Endothelial cell of umbilical vein (primary cell): ENCODE results near the gene CEP63. TPM values are rescaled to one million over a fixed set of nuclear protein-coding genes. Genes with fewer than 3 reads are reported as not detected.

Source experiments
- BruUV-seq: library from RNA; stranded (reverse); fragments of 400-500 nt; replicated peaks from 2 replicates; lab custom pipeline; 2021; lab: Mats Ljungman, UMichigan
- CTCF ChIA-PET: fragments of 300-600, 350-600 bp; sonication (Branson Sonifier 250); formaldehyde crosslinking; loops from one replicate; lab custom pipeline; 2021; ENCODE audit warnings: antibody characterized with exemption, inconsistent platforms; lab: Charles Lee
- POLR2A ChIA-PET: fragments of 300-600, 350-600 bp; sonication (Branson Sonifier 250); formaldehyde crosslinking; loops from one replicate; lab custom pipeline; 2021; ENCODE audit warnings: antibody characterized with exemption, inconsistent platforms; lab: Charles Lee
- DNase-seq: peaks from one replicate; pipeline ENCODE4 v3.0.0-alpha.2; 2011; ENCODE audit warnings: low read depth, low spot score
- FAIRE-seq: peaks from 2 replicates; lab custom pipeline; 2011; peaks lifted over from hg19 to GRCh38; lab: Jason Lieb, UNC
- H2AFZ ChIP-seq: 2 replicates; pipeline ENCODE4 v1.6.0; 2012; ENCODE audit warnings: low read depth, low read length, control low read depth, inconsistent platforms
- H3K27ac ChIP-seq: 2 replicates; pipeline ENCODE4 v1.5.1; 2011; ENCODE audit warnings: low read depth, mild to moderate bottlenecking, control low read depth, low read length, moderate library complexity; ENCODE audit not compliant: insufficient read depth
- H3K27me3 ChIP-seq, 2 experiments: 2 replicates each; pipeline versions ENCODE4 v1.6.0 to v1.6.1; 2011; ENCODE audit warnings: low read length in 2 of 2, mixed read lengths in 1 of 2; ENCODE audit not compliant: control insufficient read depth in 2 of 2, insufficient read depth in 2 of 2
- H3K36me3 ChIP-seq, 2 experiments: 2 replicates in 1 of 2; 3 replicates in 1 of 2; pipeline ENCODE4 v1.5.1; 2011; ENCODE audit warnings: low read length in 2 of 2, mild to moderate bottlenecking in 1 of 2, moderate library complexity in 1 of 2; ENCODE audit not compliant: control insufficient read depth in 2 of 2, insufficient read depth in 2 of 2; ENCODE audit errors: extremely low read depth in 1 of 2
- H3K4me1 ChIP-seq: 3 replicates; pipeline ENCODE4 v1.5.1; 2011; ENCODE audit warnings: mild to moderate bottlenecking, low read length; ENCODE audit not compliant: control insufficient read depth, insufficient read depth; ENCODE audit errors: extremely low read depth
- H3K4me2 ChIP-seq: 2 replicates; pipeline ENCODE4 v1.6.1; 2011; ENCODE audit warnings: low read length, control low read depth, mixed read lengths; ENCODE audit not compliant: insufficient read depth
- H3K4me3 ChIP-seq, 3 experiments: fragments of 200-600 bp in 1 of 3; sonication (generic), shearing (Covaris generic) in 1 of 3; replicated peaks in 1 of 3; 2 replicates each; pipeline ENCODE4 v1.5.1; 2011 to 2016; ENCODE audit warnings: control low read depth in 3 of 3, low read length in 3 of 3, mild to moderate bottlenecking in 2 of 3, inconsistent platforms in 1 of 3, low read depth in 1 of 3, moderate library complexity in 1 of 3; ENCODE audit not compliant: insufficient read depth in 1 of 3
- H3K79me2 ChIP-seq: 2 replicates; pipeline ENCODE4 v1.6.0; 2012; ENCODE audit warnings: low read length, inconsistent platforms; ENCODE audit not compliant: control insufficient read depth, insufficient read depth
- H3K9ac ChIP-seq: replicated peaks from 2 replicates; pipeline ENCODE3; 2011; ENCODE audit warnings: low read length, control low read depth; ENCODE audit not compliant: insufficient read depth; ENCODE audit errors: extremely low read depth
- H3K9me1 ChIP-seq: replicated peaks from 3 replicates; pipeline ENCODE4 v1.6.0; 2011; ENCODE audit warnings: mild to moderate bottlenecking, low read length; ENCODE audit not compliant: control insufficient read depth, insufficient read depth; ENCODE audit errors: extremely low read depth
- H3K9me3 ChIP-seq: replicated peaks from 2 replicates; pipeline ENCODE4 v1.5.1; 2012; ENCODE audit warnings: low read length, inconsistent platforms; ENCODE audit not compliant: control insufficient read depth, insufficient read depth
- H4K20me1 ChIP-seq: replicated peaks from 2 replicates; pipeline ENCODE3; 2011; ENCODE audit warnings: mild to moderate bottlenecking, low read length; ENCODE audit not compliant: control insufficient read depth, insufficient read depth; ENCODE audit errors: extremely low read depth
- EZH2 ChIP-seq: IDR thresholded peaks from 2 replicates; pipeline ENCODE4 v1.6.1; 2012; ENCODE audit warnings: borderline replicate concordance, low read depth, mild to moderate bottlenecking, moderate library complexity, low read length, inconsistent platforms; ENCODE audit not compliant: severe bottlenecking
- FOS ChIP-seq: IDR thresholded peaks from 2 replicates; pipeline ENCODE4 v1.6.1; 2011; ENCODE audit warnings: mild to moderate bottlenecking, low read length, moderate library complexity, borderline replicate concordance; ENCODE audit not compliant: insufficient read depth
- MYC ChIP-seq: IDR thresholded peaks from one replicate; pipeline ENCODE4 v1.6.1; 2011; ENCODE audit warnings: mild to moderate bottlenecking, low read depth, low read length
- POLR2AphosphoS5 ChIP-seq: IDR thresholded peaks from 2 replicates; pipeline ENCODE4 v1.6.1; 2012; ENCODE audit warnings: low read depth, mild to moderate bottlenecking, control low read depth, low read length, moderate library complexity; ENCODE audit not compliant: insufficient read depth
- dilution Hi-C: fragments of 300-500 bp; cut with MboI; formaldehyde crosslinking; loops from one replicate; pipeline ENCODE4 v1.15.0; 2019; ENCODE audit warnings: low sequenced_read_pairs; ENCODE audit not compliant: extremely low pct_ligation_motif_present
- intact Hi-C: fragments of 100-400 bp; cut with micrococcal nuclease; formaldehyde crosslinking; loops from one replicate; pipeline ENCODE4 v1.10.0; 2022
- polyA plus RNA-seq, 4 experiments: library from polyadenylated mRNA; depleted of rRNA in 3 of 4; stranded (reverse) in 3 of 4; unstranded in 1 of 4; fragments of >200 nt; gene quantifications; 2 replicates each; pipeline versions ENCODE4 v1.2.1 to v1.2.3, GENCODE V29; 2011 to 2012; ENCODE audit warnings: missing spikeins in 1 of 4
- total RNA-seq: library from RNA; stranded (reverse); gene quantifications from 2 replicates; pipeline ENCODE4 v1.2.3, GENCODE V29; 2021
- TF ChIP-seq, protein P1 (sequence below): IDR thresholded peaks from 2 replicates; pipeline ENCODE4 v1.6.1; 2011; ENCODE audit not compliant: insufficient read depth, insufficient read length

CEP63 gene
- total and polyA plus RNA-seq, 2 donors (not counting 3 experiments of a cell fraction or from before 2014, with no cell fraction given) = 5.7 to 29.4 TPM

- intact Hi-C loops = no loop called here
- POLR2A ChIA-PET = interaction anchor here (0.7 kb wide), 1 partner anchor 105 kb away, joined by 3 read pairs; no protein-coding TSS in a partner anchor
- no TSS peak for BruUV-seq
Observed at GRCh38 chr3:134468519-134468918, 17.3 kb upstream of the CEP63 start.

GRCh38 chr3:134471521-134472193, 14.2 kb upstream of the CEP63 start:
- FAIRE-seq = peak; percentile 52
- Histone ChIP-seq H3K4me3 (no peak overlapping the region), H3K79me2 (no peaks in the 10 kb centered on the region), H3K4me1 (peaks cover 13% of the 10 kb centered on the region), H3K4me2 (peak overlapping the region; percentile 26), H4K20me1 (no peaks in the 10 kb centered on the region), H3K27ac (peak overlapping the region; percentile 22), H3K9ac (no peak overlapping the region), H3K9me3 (no peaks in the 10 kb centered on the region), H3K36me3 (no peaks in the 10 kb centered on the region), H3K27me3 (no peaks in the 10 kb centered on the region), H3K9me1 (no peaks in the 10 kb centered on the region), H2AFZ (peak overlapping the region; percentile 57)
- ChIA-PET POLR2A (interaction anchor here (2.0 kb wide), 1 partner anchor 98 kb away, joined by 7 read pairs; the partner anchor contains the start of gene AMOTL2), CTCF (interaction anchor here (0.6 to 8.5 kb wide), 10 partner anchors 11 to 731 kb away, joined by 3 to 296 read pairs (median 31); partner anchors contain the start of gene AMOTL2)
- no TSS peak for BruUV-seq
- intact Hi-C loops (loop anchor here (5.0 kb wide), 1 partner anchor 539 kb away; no protein-coding TSS in a partner anchor), dilution Hi-C loops (no loop called here)
- TF ChIP-seq POLR2AphosphoS5 (peak; percentile 24), EZH2 (no peak), FOS (peak; percentile 62)
- DNase-seq = peak; percentile 71

More at GRCh38 chr3:134468519-134468918, 17.3 kb upstream of the CEP63 start:
- no peak overlapping the region for H3K9ac ChIP-seq
- H3K4me1 ChIP-seq = peaks cover 13% of the 10 kb centered on the region
- CTCF ChIA-PET = interaction anchor here (1.5 kb wide), 1 partner anchor 13 kb away, joined by 4 read pairs; no protein-coding TSS in a partner anchor
- no peaks in the 10 kb centered on the region for H4K20me1 ChIP-seq
- no peaks in the 10 kb centered on the region for H3K27me3 ChIP-seq
- H3K9me3 ChIP-seq = no peaks in the 10 kb centered on the region
- H3K4me3 ChIP-seq = no peak overlapping the region
- H2AFZ ChIP-seq = no peak overlapping the region
- TF ChIP-seq MYC = no peak
- TF ChIP-seq, protein P1, sequence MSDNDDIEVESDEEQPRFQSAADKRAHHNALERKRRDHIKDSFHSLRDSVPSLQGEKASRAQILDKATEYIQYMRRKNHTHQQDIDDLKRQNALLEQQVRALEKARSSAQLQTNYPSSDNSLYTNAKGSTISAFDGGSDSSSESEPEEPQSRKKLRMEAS = no peak
- dilution Hi-C loops = no loop called here
- no peaks in the 10 kb centered on the region for H3K79me2 ChIP-seq
- no peaks in the 10 kb centered on the region for H3K9me1 ChIP-seq
- DNase-seq = no peak
- no peak overlapping the region for H3K27ac ChIP-seq
- FAIRE-seq = no peak
- no peak overlapping the region for H3K4me2 ChIP-seq
- no peaks in the 10 kb centered on the region for H3K36me3 ChIP-seq
